Effector CD4-positive, alpha-beta T cell (primary cell): ENCODE results near the gene TUSC1. TPM values are rescaled to one million over a fixed set of nuclear protein-coding genes. Genes with fewer than 3 reads are reported as not detected.
"Not testable (repeated sequence)": the region's sequence is repeated elsewhere in the genome, so short reads cannot be mapped to it uniquely, and the experiment has no call there.

Experiments used
- DNase-seq: peaks from one replicate; pipeline ENCODE4 v3.0.0-alpha.2; 2020
- total RNA-seq: gene quantifications from one replicate; lab custom pipeline; 2026; lab: John Stamatoyannopoulos, UW

TUSC1 gene
- not detected for total RNA-seq

DNA sequence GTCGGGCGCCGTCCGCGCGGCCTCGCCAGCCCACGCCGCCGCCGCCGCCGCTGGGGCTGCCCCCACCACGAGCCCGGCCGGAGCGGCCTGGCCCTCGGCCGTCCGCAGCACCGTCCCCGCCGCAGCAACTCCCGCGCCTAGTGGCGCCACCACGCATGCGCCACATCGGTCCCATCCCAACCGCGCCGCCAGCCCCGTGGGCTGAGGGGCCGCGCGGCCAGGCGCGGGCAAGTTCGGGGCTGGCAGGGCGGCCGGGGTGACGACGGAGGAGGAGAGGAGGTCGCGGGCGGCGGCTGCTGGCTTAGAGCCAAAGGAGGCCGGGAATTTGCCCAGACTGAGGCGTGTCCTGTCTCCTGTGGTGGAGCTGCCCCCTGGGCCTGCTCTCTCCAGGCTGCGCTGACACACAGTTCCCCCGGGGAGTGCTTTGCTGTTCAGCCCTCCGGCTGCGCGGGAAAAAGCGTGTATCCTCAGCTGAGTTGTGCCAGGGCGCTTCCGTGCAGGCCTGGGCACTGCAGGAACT is at the start of gene TUSC1:
Gene TUSC1 (minus strand): TSS at position 298 of the 520 bp plus-strand sequence. CDS start 132 bp downstream, at position 166.
- DNase-seq = no peak

DNA sequence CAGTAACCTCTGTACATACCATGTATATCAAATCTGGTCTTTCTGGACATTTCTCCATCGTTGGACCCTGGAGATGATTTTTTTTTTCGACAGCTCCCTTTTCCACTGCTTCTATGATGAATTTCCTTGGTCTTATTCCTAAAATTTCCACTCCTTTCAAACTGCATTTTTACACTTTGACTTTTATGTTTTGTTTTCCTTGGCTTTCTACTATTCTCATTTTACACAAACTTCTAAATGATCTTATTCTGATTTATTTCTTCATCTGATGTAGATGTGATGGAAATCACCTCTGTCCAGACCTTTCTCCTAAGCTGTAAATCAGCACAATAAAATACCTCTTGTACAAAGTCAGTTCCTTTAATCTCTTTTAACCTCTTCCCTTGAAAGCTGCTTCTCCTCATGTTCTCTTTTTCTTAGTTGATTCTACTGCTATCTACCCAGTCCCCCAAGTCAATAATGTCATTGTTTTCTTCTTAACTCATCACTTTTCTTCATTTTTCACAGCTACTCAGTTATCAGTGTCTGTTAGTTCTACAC is 48.7 kb upstream of the TUSC1 start:
- no peak for DNase-seq

DNA sequence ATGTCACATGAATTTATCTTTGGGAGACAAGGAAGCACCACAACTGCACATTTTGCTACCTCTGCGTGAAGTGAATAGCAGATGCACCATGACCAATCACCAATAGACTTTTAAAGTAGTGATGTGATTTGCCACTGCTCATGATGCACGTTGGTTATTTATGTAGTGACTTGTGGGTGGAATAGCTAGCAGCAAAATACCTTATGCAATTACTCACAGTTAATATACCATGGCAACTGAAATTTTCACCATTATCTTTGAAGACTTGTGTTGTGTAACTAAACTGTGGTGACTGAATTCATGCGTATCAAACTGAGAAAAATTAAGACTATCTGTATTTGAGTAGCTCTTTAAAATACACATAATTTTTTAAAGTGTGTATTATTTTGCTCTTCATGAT is 46.2 kb upstream of the TUSC1 start:
- DNase-seq = no peak

- no peak for DNase-seq
Observed at GRCh38 chr9:25716220-25716872, 38.1 kb upstream of the TUSC1 start.

- DNase-seq = no peak
Observed at GRCh38 chr9:25709941-25710340, 31.7 kb upstream of the TUSC1 start.

- DNase-seq = no peak
Observed at GRCh38 chr9:25704800-25705199, 26.6 kb upstream of the TUSC1 start.

DNA sequence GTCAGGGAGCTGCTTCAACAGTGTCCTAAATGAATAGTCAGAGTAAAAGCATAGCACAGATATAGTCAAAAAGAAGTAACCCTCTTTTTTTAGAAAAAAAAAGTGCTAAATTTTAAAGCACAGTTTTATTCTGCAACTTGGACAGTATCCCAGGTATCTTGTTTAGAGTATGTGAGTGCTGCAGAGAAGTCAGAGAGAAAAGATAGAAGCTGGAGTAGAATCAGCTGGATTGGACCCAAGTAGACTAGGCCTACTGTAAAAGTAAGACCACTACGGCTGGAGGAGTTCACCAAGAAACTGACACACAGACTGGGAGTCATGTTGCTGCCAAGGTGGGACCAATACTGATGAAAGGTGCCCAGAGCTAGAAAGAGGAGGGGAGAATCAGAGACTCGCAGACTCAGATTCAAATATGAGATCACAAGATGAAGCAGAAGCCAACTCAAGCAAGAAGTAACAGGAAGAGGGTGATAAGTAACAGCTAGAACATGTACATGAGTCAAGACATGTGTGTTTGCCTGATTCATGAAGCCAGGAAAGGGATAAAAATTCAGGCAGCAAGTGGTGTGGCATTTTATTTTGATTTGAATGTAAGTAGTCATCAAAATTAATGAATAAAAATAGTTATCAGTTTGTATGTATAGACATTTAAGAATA is 25.6 kb upstream of the TUSC1 start:
- no peak for DNase-seq

DNA sequence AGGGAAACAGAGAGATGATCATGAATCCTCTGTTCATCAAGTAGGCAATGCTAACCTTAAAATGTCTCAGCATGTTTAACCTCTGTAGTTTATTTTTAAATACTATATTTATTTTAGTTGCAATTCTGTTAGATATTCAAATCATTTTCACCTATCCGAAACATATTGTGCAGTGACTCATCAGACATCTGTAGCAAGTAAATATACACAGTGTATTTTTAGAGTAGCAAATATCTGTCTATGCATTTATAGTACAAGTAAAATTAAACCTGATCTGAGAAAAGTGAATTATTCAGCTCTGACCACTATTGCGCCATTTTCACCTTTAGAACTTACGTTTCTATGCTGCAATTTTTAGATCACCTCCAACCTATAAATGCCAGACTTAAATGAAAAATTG is 24.3 kb upstream of the TUSC1 start:
- no peak for DNase-seq

DNA sequence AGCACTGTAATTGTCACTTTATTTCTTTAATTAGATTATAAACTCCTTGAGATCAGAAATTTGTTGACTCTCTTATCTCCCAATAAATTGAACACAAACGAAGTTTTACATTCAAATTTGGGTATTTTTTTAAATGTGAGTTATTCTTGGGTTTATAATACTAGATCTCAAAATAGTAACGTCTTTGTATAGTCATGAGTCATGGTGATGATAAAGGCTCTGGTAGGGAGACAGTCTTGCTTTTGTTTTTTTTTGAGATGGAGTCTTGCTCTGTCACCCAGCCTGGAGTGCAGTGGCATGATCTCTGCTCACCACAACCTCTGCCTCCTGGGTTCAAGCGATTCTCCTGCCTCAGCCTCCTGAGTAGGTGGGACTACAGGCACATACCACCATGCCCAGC is 22.7 kb upstream of the TUSC1 start:
- not testable (repeated sequence) for DNase-seq

DNA sequence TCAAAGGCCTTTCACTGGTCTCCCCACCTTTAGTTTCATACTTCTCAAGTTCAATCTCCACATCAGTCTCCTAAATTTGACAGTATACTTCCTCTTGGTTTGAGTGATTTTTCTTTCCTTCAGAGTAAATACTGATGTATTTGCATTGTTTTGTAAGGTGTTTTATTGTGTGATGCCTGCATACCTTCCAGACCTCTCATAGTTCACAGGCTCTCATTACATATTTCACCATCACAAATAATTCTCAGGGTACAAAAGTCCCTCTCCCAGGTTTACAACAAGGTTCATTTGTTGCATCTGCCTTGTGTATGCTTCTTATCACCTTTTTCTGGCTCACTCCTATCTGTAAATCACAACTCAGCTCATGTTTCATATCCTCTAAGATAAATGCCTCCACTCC is 22.2 kb upstream of the TUSC1 start:
- no peak for DNase-seq

DNA sequence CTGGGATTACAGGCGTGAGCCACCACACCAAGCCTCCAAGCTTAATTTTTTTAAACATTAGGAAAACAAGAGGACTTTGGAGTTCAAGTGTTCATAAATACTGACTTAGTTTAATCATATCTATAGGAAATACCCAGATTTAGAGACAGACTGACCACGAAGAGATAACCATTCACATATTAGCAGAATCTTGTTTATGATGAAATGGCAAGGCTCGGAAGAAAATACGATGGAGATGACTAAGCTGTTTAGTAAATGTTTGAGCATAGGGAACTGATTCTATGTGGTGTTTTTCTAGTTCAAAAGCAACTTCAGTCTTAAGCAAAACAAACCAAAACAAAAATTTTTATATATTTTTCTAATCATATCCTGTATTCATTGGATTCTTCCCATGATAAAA is 13.5 kb upstream of the TUSC1 start:
- DNase-seq = no peak

GRCh38 chr9:25684321-25684720 is 6.1 kb upstream of the TUSC1 start:
- DNase-seq = no peak

DNA sequence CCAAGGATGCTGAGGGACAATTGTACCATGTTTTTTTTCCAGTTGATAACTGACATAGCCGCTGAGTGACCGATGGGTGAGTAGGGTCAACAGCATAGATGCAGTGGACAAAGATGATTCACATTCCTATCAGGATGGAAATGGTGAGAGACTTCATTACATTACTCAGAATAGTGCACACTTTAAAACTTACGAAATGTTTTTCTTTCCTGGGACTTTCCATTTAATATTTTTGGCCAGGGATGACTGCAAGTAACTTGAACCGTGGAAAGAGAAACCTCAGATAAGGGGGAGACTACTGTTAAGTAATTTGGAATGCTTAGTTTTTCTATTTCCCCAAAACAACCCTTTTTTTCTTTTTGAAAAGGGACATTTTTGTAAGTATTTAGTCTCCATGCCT is 3.0 kb upstream of the TUSC1 start:
- DNase-seq = no peak

DNA sequence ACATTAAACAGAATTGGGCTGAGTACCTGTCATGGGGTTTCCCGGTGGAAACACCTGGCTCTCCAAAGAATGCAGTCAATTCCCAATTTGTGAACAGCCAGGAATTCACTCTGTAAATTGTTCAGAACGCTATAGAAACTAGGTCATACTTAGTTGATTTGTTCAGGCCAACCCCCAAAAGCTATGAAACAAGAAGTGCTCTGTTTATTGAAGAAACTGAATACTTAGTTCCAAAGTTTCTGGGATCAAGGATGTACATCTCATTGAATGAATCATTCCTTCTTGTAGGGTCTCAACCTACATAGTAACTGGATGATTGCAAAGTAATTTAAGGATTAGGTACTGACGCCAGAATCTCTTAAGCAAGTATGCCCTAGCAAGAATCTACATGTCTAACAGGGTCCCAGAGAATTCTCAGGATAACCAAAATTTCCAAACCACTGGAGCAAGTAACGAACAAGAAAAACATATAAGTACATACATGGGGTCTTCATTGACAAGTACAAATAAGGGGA is 659 bp upstream of the TUSC1 start:
- no peak for DNase-seq

- no peak for DNase-seq
Observed at GRCh38 chr9:25677301-25678146, 720 bp downstream of the TUSC1 start.

- not testable (repeated sequence) for DNase-seq
Observed at GRCh38 chr9:25675858-25676257, 2.4 kb downstream of the TUSC1 start.

- DNase-seq = no peak
Observed at GRCh38 chr9:25658571-25658970, 19.7 kb downstream of the TUSC1 start.

GRCh38 chr9:25654417-25654816 is 23.8 kb downstream of the TUSC1 start:
- DNase-seq = no peak

- no peak for DNase-seq
Observed at GRCh38 chr9:25648116-25648515, 30.1 kb downstream of the TUSC1 start.

DNA sequence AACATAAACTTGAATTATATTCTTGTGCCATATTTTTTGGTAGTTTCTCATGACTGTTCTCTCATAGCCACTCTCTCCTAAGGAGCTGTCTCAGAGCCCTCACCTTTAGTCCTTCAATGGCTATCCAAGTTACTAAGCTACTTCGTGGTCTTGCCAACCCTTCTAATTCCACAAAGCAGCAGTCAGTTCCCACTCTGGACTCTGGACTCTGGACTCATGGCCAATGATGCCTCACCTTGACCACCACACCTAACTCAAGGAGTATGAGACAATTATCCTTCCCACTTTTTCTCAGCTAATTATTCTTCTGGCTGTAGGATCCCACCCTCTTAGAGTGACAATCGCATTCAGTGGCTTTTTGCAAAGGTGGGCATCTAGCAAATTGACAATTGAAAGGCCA is 42.2 kb downstream of the TUSC1 start:
- DNase-seq = no peak

DNA sequence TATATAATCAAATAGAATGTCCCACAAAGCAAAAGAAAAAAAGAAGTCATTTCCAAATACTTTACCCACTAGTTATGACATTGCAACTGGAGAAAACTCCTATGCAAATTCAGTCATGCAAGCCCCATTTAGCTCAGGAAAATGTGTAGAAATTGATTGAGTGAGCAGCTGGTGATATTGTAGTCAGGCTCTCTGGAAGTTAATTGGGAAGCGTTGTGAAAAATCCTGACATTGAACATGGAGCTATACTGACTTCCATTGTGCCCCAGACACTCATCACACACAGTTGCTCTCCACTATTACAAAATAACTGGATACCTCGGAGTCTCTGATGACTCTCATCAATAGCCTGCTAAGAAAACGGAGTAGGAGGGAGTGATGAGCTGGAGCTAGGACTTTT is 49.0 kb downstream of the TUSC1 start:
- no peak for DNase-seq
